NT2/D1 (cell line): Measurements from ENCODE around the gene C2orf68.
A peak's percentile ranks its signal among the peaks of the same experiment; 100 is the strongest.
"Not testable (repeated sequence)": the region's sequence is repeated elsewhere in the genome, so short reads cannot be mapped to it uniquely, and the experiment has no call there.

ENCODE experiments used
- DNase-seq: peaks from one replicate; pipeline ENCODE4 v3.0.0-alpha.2; 2011; ENCODE audit warnings: low read depth, low spot score
- H3K27me3 ChIP-seq: 2 replicates; pipeline ENCODE4 v1.6.0; 2011; ENCODE audit warnings: mild to moderate bottlenecking; ENCODE audit not compliant: insufficient read length, insufficient read depth
- H3K36me3 ChIP-seq: 2 replicates; pipeline ENCODE4 v1.6.1; 2011; ENCODE audit warnings: mild to moderate bottlenecking, low read length, mixed read lengths; ENCODE audit not compliant: insufficient read depth, insufficient read length
- H3K4me1 ChIP-seq: 2 replicates; pipeline ENCODE4 v1.5.1; 2011; ENCODE audit not compliant: insufficient read depth, insufficient read length
- H3K4me3 ChIP-seq: 2 replicates; pipeline ENCODE4 v1.5.1; 2011; ENCODE audit warnings: low read depth; ENCODE audit not compliant: insufficient read length
- H3K9ac ChIP-seq: 2 replicates; pipeline ENCODE4 v1.6.0; 2011; ENCODE audit warnings: low read depth; ENCODE audit not compliant: insufficient read length
- H3K9me3 ChIP-seq: 2 replicates; pipeline ENCODE4 v1.5.1; 2011; ENCODE audit warnings: mild to moderate bottlenecking, low read length; ENCODE audit not compliant: insufficient read depth
- SUZ12 ChIP-seq: IDR thresholded peaks from 2 replicates; pipeline ENCODE4 v1.6.1; 2011; ENCODE audit not compliant: insufficient read length, insufficient read depth; ENCODE audit errors: extremely low read depth
- YY1 ChIP-seq: IDR thresholded peaks from 2 replicates; pipeline ENCODE4 v1.6.1; 2011; ENCODE audit not compliant: insufficient read length, insufficient read depth
- ZNF274 ChIP-seq: IDR thresholded peaks from 2 replicates; pipeline ENCODE4 v1.6.1; 2011; ENCODE audit warnings: mild to moderate bottlenecking, low read depth, low read length

The C2orf68 gene

DNA sequence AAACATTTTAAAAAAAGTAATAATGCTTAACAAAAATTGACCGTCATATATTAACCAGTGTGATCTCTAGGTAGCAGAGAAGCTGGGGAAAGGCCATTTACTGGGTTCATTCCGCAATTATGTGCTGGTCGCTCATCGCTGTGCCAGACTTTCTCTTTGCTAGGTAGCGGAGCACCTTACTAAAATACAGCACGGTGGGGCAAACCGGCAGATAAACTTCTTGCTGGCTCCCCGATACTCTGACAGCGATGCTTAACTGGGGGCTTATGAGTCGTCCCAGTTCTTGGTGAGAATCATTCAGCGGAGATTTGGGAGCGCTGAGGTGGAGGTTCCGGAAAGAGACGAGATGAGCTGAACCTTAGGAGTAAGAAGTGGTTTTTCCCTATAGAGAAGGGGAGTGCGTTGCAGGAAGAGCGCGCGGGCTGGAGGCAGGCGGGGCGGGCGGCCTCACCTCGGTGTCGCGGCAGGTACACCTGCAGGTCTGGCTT lies 605 bp downstream of the C2orf68 start:
- Histone ChIP-seq H3K4me3 (peak overlapping the region; percentile 78), H3K9ac (peak overlapping the region; percentile 81), H3K4me1 (no peaks in the 10 kb centered on the region), H3K36me3 (peaks cover 35% of the 10 kb centered on the region), H3K9me3 (no peaks in the 10 kb centered on the region), H3K27me3 (no peaks in the 10 kb centered on the region)
- DNase-seq, result no peak
- TF ChIP-seq YY1 (no peak), SUZ12 (no peak), ZNF274 (no peak)

DNA sequence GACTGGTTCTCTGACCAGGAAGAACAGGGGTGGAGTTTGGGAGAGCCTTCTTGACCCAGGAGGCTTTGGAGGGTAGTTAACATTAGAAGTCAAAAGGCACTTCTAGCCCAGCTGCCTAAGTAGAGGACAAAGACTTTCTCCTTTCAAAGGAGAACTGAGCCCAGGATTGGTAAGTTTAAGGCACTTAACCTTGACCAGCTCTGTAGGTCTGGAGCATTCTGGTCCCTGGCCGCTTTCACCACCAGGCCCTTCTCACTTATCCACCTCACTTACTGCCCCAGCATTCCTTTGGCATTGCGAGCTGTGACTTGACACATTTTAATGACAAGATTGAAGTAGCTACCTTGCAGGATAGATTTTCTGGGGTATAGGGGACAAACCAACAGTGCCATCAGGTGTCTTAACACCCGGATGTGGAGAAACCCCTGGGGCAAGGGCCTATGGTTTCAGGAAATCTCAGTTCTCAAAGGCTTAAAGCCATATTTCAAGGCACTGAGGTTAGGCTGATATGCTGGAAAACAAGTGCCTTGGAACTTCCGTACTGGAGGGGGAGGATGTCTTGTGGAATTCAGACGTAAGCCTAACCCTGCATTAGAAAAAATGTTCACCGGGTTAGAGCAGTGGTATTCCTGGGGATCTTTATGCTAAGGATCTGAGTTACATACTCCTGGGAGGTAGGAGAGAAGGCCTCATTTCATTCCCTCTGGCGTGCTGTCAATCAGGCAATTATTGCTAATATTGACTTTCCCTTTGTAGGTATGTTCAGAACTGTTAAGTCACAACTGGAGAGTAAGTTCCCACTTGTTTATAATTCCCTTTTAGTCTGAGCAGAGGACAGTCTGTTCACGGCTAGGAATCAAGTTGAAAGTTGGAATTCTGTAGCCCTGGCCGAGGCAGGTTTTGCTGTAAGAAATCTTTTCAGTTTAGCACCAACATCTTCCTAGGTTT lies 4.3 kb downstream of the C2orf68 start:
- Histone ChIP-seq H3K4me3 (no peak overlapping the region), H3K27me3 (no peaks in the 10 kb centered on the region), H3K9me3 (no peaks in the 10 kb centered on the region), H3K9ac (no peak overlapping the region), H3K36me3 (peaks cover 41% of the 10 kb centered on the region), H3K4me1 (no peaks in the 10 kb centered on the region)
- TF ChIP-seq ZNF274 (no peak), YY1 (no peak), SUZ12 (no peak)
- no peak for DNase-seq

- peaks cover 42% of the 10 kb centered on the region for H3K36me3 ChIP-seq
- TF ChIP-seq SUZ12 (no peak), YY1 (no peak), ZNF274 (no peak)
- no peak for DNase-seq
- no peaks in the 10 kb centered on the region for H3K9me3 ChIP-seq
- H3K9ac ChIP-seq, result no peak overlapping the region
- H3K27me3 ChIP-seq, result no peaks in the 10 kb centered on the region
- no peak overlapping the region for H3K4me3 ChIP-seq
- H3K4me1 ChIP-seq, result no peaks in the 10 kb centered on the region
Observed at GRCh38 chr2:85606116-85606455, 5.8 kb downstream of the C2orf68 start.

DNA sequence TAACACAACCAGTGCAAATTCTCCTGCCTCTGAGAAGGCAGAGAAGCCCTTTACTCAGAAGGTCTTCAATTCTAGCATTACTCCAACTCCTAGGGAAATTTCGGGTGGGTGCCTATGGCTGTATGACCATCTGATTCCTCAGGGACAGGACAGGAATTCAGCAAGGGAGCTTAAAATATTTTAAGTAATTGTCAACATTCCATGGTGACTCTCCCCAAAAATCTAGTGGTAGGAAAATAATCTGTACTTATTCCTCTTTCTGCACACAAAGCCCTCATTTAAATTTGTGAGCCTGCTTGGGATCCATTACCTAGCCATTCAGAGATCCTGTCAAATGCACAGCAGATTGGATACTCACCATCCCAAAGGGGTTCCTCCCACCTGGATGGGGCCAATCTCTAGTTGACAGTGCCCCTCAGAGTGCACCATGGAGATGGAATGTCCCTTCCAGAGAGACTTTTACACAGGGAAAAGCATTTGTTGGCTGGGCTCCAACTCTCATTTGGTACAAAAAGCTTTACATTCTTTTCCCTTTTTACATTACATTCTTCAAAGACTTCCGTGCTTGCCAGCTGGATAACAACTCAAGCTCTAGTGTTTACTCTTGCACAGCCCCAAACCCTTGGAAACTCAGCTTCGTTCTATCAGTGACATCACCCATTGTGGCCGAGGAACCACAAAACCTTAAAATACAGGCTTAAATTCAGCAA lies 6.3 kb downstream of the C2orf68 start:
- Histone ChIP-seq H3K9ac (no peak overlapping the region), H3K4me3 (no peak overlapping the region), H3K9me3 (no peaks in the 10 kb centered on the region), H3K36me3 (peaks cover 48% of the 10 kb centered on the region), H3K4me1 (no peaks in the 10 kb centered on the region), H3K27me3 (no peaks in the 10 kb centered on the region)
- no peak for DNase-seq
- TF ChIP-seq YY1, result no peak
- no peak for TF ChIP-seq ZNF274
- no peak for TF ChIP-seq SUZ12

GRCh38 chr2:85604568-85605339 lies 7.1 kb downstream of the C2orf68 start:
- TF ChIP-seq SUZ12 (no peak), ZNF274 (no peak), YY1 (no peak)
- no peaks in the 10 kb centered on the region for H3K9me3 ChIP-seq
- no peak for DNase-seq
- no peaks in the 10 kb centered on the region for H3K4me1 ChIP-seq
- H3K9ac ChIP-seq, result no peak overlapping the region
- no peak overlapping the region for H3K4me3 ChIP-seq
- peaks cover 49% of the 10 kb centered on the region for H3K36me3 ChIP-seq
- no peaks in the 10 kb centered on the region for H3K27me3 ChIP-seq

DNA sequence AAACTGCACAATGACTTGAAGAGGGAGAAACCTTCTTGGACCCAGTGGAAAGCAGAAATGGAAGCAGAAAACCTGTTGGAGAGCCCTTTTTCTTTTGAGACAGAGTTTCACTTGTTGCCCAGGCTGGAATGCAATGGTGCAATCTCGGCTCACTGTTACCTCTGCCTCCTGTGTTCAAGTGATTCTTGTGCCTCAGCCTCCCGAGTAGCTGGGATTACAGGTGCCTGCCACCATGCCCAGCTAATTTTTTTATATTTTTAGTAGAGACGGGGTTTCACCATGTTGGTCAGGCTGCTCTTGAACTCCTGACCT lies 7.8 kb downstream of the C2orf68 start:
- H3K9me3 ChIP-seq, DNase-seq, H3K4me1 ChIP-seq: not testable (repeated sequence)

More for the DNA sequence above, 7.8 kb downstream of the C2orf68 start:
- not testable (repeated sequence) for H3K27me3 ChIP-seq, H3K4me3 ChIP-seq, H3K9ac ChIP-seq
- peaks cover 52% of the 10 kb centered on the region for H3K36me3 ChIP-seq
